ENCODE data around the gene CUL4A.
A peak's percentile ranks its signal among the peaks of the same experiment; 100 is the strongest.

The CUL4A gene

DNA sequence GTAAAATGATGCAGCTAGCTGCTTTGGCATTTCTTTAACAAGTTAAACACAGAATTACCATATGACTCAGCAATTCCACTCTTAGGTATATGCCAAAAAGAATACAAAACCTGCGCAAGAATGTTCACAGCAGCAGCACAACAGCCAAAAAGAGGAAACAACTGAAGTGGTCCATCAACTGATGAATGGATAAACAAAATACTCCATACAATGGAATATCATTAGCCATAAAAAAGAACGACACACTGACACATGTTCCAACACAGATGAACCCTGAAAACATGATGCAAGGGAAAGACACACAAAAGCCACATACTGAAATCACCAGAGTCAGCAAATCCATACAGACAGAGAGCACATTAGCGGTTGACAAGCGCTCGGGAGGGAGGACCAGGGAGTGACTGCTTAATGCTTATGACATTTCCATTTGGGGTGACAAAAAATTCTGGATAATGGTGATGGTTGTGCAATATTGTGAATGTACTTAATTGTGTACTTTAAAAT is 3.9 kb upstream of the CUL4A start:
- DNase-seq (ENCODE audit: extremely low spot score): no peak
- TF ChIP-seq, protein P1, sequence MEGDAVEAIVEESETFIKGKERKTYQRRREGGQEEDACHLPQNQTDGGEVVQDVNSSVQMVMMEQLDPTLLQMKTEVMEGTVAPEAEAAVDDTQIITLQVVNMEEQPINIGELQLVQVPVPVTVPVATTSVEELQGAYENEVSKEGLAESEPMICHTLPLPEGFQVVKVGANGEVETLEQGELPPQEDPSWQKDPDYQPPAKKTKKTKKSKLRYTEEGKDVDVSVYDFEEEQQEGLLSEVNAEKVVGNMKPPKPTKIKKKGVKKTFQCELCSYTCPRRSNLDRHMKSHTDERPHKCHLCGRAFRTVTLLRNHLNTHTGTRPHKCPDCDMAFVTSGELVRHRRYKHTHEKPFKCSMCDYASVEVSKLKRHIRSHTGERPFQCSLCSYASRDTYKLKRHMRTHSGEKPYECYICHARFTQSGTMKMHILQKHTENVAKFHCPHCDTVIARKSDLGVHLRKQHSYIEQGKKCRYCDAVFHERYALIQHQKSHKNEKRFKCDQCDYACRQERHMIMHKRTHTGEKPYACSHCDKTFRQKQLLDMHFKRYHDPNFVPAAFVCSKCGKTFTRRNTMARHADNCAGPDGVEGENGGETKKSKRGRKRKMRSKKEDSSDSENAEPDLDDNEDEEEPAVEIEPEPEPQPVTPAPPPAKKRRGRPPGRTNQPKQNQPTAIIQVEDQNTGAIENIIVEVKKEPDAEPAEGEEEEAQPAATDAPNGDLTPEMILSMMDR (IDR thresholded peaks at IDR 0.05; ENCODE audit: control extremely low read depth, extremely low read depth, low read depth, missing control alignments): no peak
- ChIA-PET POLR2A (no interaction called here), CTCF (no interaction called here)

DNA sequence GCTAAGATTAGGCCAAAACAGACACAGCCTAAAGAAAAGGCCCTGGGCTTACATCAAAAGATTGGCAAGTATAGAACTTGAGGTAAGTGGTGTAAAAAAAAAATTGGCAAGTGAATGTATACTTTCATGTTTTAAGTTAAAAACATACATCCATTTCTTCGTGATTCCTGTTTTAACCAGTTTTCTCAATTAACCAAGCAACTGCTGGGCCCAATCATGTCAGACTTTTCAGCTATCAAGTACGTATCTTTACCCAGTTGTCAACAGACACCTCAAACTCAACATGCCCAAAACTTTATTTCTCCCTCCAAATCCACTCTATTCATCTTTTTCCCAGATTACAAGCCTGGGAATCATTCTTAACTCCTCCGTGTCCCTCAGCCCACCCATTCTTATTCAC is 2.0 kb upstream of the CUL4A start:
- DNase-seq (ENCODE audit: extremely low spot score): no peak
- TF ChIP-seq, protein P1 (IDR thresholded peaks at IDR 0.05; ENCODE audit: control extremely low read depth, extremely low read depth, low read depth, missing control alignments): no peak
- ChIA-PET CTCF (interaction anchor here (0.6 to 0.9 kb wide), 2 partner anchors 10 to 30 kb away, joined by 3 to 7 read pairs; no protein-coding TSS in a partner anchor), POLR2A (interaction anchor here (0.5 kb wide), 1 partner anchor 73 kb away, joined by 3 read pairs; no protein-coding TSS in a partner anchor)

DNA sequence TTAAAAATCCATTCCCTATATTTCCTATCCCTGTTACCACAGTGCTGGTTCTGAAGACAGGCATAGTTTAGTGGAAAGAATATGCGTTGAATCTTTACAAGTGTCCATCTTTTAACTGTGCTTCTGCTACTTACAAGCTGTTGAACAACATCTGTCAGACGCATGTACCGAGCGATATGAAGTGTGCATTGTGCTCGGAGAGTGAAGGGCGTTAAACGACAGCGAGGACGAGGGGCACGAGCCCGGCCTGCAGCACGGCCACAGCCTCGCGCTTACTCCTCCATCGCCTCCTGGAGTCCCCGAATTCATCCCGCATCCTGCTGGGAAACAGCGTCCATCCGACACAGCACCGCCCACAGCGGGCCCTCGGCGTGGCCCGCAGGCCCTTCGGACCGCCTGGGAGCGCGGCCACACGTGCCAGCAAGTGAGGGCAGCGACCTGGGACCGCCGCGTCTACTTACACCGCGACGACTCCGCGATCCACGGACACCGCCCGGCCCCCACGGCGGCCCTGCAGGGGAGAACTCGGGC is 1.5 kb upstream of the CUL4A start:
- ChIA-PET CTCF (interaction anchor here (0.6 kb wide), 1 partner anchor 31 kb away, joined by 3 read pairs; no protein-coding TSS in a partner anchor), POLR2A (interaction anchor here (0.5 to 1.0 kb wide), 2 partner anchors 73 to 155 kb away, joined by 3 read pairs; no protein-coding TSS in a partner anchor)
- TF ChIP-seq, protein P1 (IDR thresholded peaks at IDR 0.05; ENCODE audit: control extremely low read depth, extremely low read depth, low read depth, missing control alignments): no peak
- DNase-seq (ENCODE audit: extremely low spot score): no peak

DNA sequence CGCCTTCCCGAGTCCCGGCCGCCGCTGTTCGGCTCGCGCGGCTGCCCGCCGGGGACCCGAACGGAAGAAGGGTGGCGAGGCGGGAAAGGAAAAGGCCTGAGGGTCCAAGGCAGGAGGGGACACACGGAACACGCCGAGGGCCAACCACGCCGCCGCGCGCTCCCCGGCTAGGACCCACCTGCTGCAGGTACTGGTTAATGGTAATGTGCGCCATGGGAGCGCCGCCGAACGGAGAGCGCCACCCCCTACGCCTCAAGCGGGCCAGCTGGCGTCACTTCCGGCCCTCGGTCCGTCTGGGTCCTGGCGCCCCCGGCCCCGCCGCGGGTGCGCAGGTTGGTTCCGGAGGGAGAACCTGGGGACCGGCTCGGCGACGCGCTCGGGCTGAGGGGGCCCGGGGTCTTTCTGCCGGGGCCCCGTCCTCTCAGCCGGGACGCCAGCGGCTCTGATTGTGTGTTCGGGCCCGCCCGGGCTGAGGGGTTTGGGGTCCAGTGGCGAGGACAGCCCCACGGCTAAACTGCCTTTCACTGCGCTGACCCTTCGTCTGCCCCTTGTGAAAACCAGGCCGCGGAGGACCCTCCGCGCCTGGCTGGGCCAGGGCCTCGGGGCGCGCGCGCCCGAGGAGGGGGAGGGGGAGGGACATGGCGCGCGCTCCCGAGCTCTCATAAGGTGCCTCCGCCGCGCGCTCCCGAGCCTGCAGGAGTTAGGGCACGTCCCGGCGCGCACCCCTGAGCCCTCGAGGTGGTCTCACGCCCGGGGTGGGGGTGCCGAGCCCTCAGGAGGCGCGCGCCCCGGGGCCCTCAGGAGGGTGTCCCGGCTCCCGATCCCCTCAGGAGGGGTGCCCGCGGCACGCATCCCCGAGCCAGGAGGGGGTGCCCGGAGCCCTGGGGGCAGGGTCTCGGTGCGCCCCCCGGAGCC is 735 bp upstream of the CUL4A start, which contains the start of gene PCID2:
Gene PCID2, minus strand, starts transcription at position 249 of the 915 bp plus-strand sequence. Its CDS starts 35 bp downstream, at position 214.
- ChIA-PET POLR2A (interaction anchor here (1.0 kb wide), 1 partner anchor 155 kb away, joined by 3 read pairs; no protein-coding TSS in a partner anchor), CTCF (interaction anchor here (1.1 to 1.2 kb wide), 2 partner anchors 10 to 15 kb away, joined by 3 to 4 read pairs; no protein-coding TSS in a partner anchor)
- DNase-seq (ENCODE audit: extremely low spot score): peak; percentile 94
- TF ChIP-seq, protein P1 (IDR thresholded peaks at IDR 0.05; ENCODE audit: control extremely low read depth, extremely low read depth, low read depth, missing control alignments): peak; percentile 13

DNA sequence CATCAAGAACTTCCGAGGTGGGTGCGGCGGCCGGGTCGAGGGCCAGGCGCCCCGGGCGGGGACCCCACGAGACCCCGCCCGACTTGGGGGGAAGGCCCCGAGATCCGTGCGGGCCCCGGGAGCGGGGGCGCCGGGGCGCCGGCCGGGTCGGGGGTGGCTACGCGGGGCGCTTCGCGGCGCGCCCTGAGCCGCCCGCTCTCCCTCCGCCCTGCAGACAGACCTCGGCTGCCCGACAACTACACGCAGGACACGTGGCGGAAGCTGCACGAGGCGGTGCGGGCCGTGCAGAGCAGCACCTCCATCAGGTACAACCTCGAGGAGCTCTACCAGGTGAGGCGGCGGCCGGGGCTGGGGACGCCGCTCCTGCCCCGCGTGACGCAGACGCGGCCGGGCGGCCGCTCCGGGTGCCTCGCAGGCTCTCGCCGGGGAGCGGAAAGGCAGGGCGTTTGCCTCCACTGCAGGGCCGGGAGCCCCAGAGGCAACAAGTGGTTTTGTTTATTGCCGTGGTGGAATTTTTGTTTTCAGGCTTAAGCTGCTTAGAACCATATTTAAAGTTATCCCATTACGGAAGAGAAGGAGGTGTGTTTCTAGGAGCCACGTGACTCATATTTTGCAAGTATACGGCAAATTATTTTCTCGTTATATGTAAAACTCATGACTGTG is 477 bp downstream of the CUL4A start:
- peak; percentile 67 for DNase-seq (ENCODE audit: extremely low spot score)
- ChIA-PET POLR2A (no interaction called here), CTCF (interaction anchor here (1.1 to 1.2 kb wide), 2 partner anchors 8 to 14 kb away, joined by 3 to 4 read pairs; no protein-coding TSS in a partner anchor)
- TF ChIP-seq, protein P1 (IDR thresholded peaks at IDR 0.05; ENCODE audit: control extremely low read depth, extremely low read depth, low read depth, missing control alignments): no peak

DNA sequence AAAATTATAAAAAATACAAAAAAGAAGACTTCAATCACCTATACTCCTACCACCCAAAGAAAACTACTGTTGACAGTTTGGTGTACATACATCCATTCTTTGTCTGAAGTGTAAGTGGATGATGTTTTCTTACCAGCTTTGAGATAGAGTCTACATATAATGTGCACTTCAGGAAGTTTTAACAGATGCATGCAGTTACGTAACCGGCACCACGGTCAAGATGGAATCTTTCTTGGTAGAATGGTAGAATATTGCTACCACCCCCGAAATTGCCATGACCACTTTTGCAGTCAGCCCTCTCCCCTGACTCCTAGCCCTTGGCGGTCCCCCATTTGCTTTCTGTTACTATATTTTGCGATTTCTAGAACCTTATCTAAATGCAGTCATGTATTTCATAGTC is 1.4 kb downstream of the CUL4A start:
- TF ChIP-seq, protein P1 (IDR thresholded peaks at IDR 0.05; ENCODE audit: control extremely low read depth, extremely low read depth, low read depth, missing control alignments): no peak
- ChIA-PET POLR2A (no interaction called here), CTCF (no interaction called here)
- DNase-seq (ENCODE audit: extremely low spot score): no peak
